Measurements from ENCODE around the gene PITPNM3.
A peak's percentile ranks its signal among the peaks of the same experiment; 100 is the strongest.
"Not testable (repeated sequence)": the region's sequence is repeated elsewhere in the genome, so short reads cannot be mapped to it uniquely, and the experiment has no call there.

PITPNM3 gene

DNA sequence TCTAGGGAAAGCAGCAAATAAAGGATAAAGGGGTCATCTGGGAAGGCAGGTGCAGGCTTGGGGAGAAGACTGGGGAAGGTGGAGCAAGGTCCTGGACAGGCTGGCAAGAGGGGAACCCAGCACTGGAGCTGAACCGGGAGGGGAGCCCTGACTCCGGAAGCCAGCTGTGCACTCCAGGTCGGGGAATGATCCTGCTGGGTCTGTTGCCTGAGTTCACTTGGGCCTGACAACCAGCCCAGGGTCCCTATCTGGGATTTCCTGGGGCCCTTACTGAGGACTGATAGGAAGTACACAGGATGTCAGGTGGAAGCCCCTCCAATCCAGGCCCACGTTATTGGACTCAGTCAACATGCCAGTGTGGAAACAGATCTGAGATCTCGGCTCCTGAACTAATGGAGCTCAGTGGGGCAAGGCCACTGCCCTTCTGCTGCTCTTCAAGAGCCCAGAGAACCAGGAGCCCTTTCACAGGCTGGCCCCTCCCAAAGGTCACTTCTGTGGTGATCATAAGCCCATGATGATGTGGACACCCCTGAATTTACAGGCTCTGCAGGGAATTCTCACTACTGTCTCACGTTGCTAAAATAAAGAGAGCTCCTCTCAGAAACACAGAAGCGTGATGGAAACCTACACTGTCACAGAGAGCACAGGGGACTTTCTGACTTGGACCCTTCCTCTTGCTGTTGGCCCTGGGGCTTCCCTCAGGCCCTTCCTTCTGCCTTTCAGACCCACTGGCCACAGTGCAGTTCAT lies 19.9 kb upstream of the PITPNM3 start:
- TF ChIP-seq, protein P1, sequence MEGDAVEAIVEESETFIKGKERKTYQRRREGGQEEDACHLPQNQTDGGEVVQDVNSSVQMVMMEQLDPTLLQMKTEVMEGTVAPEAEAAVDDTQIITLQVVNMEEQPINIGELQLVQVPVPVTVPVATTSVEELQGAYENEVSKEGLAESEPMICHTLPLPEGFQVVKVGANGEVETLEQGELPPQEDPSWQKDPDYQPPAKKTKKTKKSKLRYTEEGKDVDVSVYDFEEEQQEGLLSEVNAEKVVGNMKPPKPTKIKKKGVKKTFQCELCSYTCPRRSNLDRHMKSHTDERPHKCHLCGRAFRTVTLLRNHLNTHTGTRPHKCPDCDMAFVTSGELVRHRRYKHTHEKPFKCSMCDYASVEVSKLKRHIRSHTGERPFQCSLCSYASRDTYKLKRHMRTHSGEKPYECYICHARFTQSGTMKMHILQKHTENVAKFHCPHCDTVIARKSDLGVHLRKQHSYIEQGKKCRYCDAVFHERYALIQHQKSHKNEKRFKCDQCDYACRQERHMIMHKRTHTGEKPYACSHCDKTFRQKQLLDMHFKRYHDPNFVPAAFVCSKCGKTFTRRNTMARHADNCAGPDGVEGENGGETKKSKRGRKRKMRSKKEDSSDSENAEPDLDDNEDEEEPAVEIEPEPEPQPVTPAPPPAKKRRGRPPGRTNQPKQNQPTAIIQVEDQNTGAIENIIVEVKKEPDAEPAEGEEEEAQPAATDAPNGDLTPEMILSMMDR (IDR thresholded peaks at IDR 0.05; ENCODE audit: control extremely low read depth, extremely low read depth, low read depth, missing control alignments), result no peak
- CTCF ChIA-PET, result interaction anchor here (1.3 to 1.4 kb wide), 2 partner anchors 9 to 11 kb away, joined by 3 to 4 read pairs; no protein-coding TSS in a partner anchor
- POLR2A ChIA-PET, result no interaction called here
- DNase-seq (ENCODE audit: extremely low spot score), result peak; percentile 14

DNA sequence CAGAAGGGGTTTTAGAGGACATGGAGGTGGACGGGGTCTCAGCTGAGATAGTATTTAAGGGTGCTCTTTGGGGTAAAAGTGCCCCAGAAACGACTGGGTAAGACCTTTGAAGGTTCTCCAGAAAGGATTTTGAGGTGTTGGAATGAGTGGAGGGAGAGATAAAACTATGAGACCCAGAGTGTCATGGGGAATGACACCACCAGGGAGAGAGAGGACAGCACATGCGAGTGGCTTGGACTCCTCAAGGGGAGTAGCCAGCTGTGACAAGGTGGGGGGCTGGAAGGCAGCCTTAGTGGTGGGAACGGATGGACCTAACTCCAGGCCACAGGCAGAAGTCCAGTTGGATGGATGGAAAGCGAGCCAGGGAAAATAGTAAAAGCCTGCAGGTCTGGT lies 19.2 kb upstream of the PITPNM3 start:
- TF ChIP-seq, protein P1 (IDR thresholded peaks at IDR 0.05; ENCODE audit: control extremely low read depth, extremely low read depth, low read depth, missing control alignments), result no peak
- no peak for DNase-seq (ENCODE audit: extremely low spot score)
- ChIA-PET POLR2A (no interaction called here), CTCF (interaction anchor here (1.3 to 1.4 kb wide), 2 partner anchors 9 to 12 kb away, joined by 3 to 4 read pairs; no protein-coding TSS in a partner anchor)

DNA sequence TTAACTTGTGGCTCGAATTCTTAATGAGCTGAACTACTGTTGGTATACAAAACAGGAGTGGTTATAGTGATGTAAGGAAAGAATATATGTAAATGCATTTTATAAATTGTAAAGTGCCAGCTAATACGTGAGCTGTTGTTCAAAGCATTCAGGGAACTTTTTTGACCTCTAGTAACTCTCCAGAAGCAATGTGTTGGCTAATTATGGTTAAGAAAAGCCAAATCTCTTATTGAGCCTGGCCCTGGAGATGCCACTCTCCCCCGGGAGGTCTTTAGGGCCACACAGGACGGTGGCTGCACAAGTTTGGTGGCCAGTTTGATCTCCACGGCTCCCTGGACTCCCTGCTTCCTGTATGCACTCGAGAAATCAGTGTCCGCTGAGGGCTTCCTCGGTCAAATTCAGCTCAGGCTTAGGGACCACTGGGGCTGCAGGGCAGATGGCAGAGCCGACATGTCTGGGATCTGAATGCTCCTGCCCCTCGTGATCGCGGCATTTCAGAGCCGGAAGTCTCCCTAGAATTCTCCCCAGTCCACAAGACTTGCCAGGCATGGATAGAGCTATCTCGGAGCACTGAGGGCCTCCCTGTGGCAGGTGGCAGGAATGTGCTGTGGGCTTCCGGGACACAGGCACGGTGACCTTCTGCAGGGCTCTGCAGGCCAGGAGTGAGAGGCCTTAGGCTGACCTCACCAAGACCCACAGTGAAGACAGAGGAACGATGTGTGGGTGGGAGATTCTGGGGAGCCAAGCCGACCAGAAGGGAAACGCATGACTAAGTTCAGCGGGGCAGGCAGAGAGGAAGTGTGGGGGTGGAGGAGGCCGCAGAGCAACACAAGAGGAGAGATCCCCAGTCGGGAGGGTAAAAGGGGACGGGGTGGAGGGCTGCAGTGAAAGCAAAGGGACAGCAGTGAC lies 18.6 kb upstream of the PITPNM3 start:
- peak; percentile 82 for DNase-seq (ENCODE audit: extremely low spot score)
- ChIA-PET POLR2A (no interaction called here), CTCF (no interaction called here)
- TF ChIP-seq, protein P1 (IDR thresholded peaks at IDR 0.05; ENCODE audit: control extremely low read depth, extremely low read depth, low read depth, missing control alignments), result peak; percentile 9

DNA sequence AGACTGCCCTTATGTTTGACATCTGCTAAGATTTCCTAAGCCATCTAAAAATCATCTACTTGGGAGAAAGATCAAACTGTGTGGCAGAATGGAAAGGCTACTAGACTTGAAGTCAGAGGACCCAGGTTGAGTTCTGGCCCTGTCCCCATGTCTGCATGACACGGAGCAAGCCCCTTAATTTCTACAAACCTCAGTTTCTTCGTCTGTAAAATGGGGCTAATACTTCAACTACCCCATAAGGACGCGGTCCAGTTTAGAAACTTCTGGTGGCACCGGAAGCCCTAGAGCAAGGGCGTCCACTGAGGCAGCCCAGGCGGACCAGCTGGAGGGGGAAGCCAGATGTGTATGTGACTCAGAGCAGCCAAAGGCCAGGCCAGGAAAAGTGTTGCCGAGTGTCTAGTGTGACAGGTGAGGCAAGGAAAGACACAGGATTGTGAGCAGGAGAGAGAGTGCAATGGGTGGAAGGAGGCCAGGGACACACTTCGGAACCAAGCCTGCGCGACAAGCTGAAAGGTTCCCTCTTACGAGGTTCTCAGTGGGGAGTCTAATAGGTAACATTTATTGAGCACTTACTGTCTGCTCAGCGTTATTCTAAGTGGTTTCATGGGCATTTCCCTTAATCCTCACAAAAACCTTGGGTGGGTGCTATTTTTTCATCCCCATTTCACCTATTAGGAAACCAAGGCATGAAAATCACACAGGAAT lies 17.8 kb upstream of the PITPNM3 start:
- TF ChIP-seq, protein P1 (IDR thresholded peaks at IDR 0.05; ENCODE audit: control extremely low read depth, extremely low read depth, low read depth, missing control alignments), result no peak
- ChIA-PET POLR2A (no interaction called here), CTCF (no interaction called here)
- no peak for DNase-seq (ENCODE audit: extremely low spot score)

DNA sequence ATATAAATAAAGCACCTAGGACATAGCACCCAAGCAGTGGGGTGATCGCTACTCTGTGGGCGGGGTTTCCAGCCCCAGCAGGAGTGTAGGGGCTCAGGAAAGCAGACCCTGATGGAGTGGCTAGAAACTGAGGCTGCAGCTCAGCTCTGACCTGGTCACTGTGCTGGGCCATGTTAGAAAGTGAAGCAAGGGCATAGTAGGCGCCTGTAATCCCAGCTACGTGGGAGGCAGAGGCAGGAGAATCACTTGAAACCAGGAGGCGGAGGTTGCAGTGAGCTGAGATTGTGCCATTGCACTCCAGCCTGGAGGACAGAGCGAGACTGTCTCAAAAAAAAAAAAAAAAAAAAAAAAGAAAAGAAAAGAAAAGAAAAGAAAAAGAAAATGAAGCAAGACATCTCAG lies 17.1 kb upstream of the PITPNM3 start:
- CTCF ChIA-PET; DNase-seq (ENCODE audit: extremely low spot score); POLR2A ChIA-PET: not testable (repeated sequence)

DNA sequence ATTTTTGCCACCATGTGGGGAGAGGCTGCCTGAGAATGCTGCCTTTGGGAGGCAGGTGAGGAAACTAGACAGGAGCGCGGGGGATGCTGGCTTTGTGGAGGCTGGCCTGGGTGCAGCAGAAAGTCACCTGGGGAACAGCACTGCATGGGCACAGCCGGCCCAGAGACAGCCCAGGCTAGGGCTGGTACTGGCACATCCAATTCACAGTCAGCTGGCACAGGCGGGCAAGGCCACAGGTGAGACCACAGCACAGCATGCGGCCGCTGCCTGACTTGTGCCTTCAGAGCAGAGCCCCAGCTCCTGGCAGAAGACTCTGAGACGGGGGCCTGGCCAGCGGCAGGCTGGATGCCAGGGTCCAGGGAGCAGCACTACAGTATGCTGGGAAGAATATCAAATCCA lies 16.6 kb upstream of the PITPNM3 start:
- ChIA-PET CTCF (no interaction called here), POLR2A (no interaction called here)
- DNase-seq (ENCODE audit: extremely low spot score), result no peak
- TF ChIP-seq, protein P1 (IDR thresholded peaks at IDR 0.05; ENCODE audit: control extremely low read depth, extremely low read depth, low read depth, missing control alignments), result no peak

Data from GM10248 (cell line).